Mucosa of stomach (tissue), 1 donor: Measurements from ENCODE around the gene GSTM2.
"Not testable (repeated sequence)": the region's sequence is repeated elsewhere in the genome, so short reads cannot be mapped to it uniquely, and the experiment has no call there.

ENCODE experiments used
- H3K27me3 ChIP-seq: one replicate; pipeline ENCODE4 v1.7.0; 2013; ENCODE audit warnings: mild to moderate bottlenecking, low read length; ENCODE audit not compliant: control insufficient read depth, insufficient read depth
- H3K36me3 ChIP-seq: one replicate; pipeline ENCODE4 v1.7.0; 2013; ENCODE audit warnings: low read length; ENCODE audit not compliant: control insufficient read depth, insufficient read depth
- H3K4me1 ChIP-seq: one replicate; pipeline ENCODE4 v1.7.0; 2013; ENCODE audit warnings: mild to moderate bottlenecking, low read length; ENCODE audit not compliant: control insufficient read depth, insufficient read depth
- H3K4me3 ChIP-seq: one replicate; pipeline ENCODE4 v1.7.0; 2013; ENCODE audit warnings: low read length
- H3K9ac ChIP-seq: one replicate; pipeline ENCODE4 v1.7.0; 2013; ENCODE audit warnings: mild to moderate bottlenecking, low read length, moderate library complexity
- H3K9me3 ChIP-seq: one replicate; pipeline ENCODE4 v1.7.0; 2013; ENCODE audit warnings: mild to moderate bottlenecking, low read length, moderate library complexity; ENCODE audit not compliant: control insufficient read depth
- donor health status: Pancreatic carcinoma.

GSTM2 gene

DNA sequence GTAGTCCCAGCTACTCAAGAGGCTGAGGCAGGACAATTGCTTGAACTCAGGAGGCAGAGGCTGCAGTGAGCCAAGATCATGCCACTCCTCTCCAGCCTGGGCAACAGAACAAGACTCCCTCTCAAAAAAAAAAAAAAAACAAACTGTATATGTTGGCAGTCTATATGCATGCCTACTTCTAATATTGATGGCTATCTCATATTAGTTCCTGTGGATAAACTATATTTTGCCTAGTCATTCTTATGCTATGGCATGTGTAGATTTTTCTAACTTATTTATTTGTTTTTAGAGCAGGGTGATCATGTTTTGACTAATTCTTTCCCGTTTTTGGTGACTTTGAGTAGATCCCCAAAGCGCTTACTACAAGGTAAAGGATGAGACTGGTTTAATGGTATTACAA is 10.8 kb downstream of the GSTM2 start:
- not testable (repeated sequence) for H3K27me3 ChIP-seq, H3K36me3 ChIP-seq, H3K9me3 ChIP-seq, H3K9ac ChIP-seq, H3K4me3 ChIP-seq, H3K4me1 ChIP-seq

DNA sequence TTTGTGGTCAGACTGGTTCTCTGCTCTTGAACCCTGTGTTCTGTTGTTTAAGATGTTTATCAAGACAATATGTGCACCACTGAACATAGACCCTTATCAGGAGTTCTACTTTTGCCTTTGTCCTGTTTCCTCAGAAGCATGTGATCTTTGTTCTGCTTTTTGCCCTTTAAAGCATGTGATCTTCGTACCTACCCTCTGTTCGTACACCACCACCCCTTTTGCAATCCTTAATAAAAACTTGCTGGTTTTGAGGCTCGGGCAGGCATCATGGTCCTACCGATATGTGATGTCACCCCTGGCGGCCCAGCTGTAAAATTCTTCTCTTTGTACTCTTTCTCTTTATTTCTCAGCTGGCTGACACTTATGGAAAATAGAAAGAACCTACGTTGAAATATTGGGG is 16.9 kb downstream of the GSTM2 start:
- not testable (repeated sequence) for H3K9ac ChIP-seq, H3K27me3 ChIP-seq, H3K4me1 ChIP-seq, H3K36me3 ChIP-seq, H3K4me3 ChIP-seq, H3K9me3 ChIP-seq

DNA sequence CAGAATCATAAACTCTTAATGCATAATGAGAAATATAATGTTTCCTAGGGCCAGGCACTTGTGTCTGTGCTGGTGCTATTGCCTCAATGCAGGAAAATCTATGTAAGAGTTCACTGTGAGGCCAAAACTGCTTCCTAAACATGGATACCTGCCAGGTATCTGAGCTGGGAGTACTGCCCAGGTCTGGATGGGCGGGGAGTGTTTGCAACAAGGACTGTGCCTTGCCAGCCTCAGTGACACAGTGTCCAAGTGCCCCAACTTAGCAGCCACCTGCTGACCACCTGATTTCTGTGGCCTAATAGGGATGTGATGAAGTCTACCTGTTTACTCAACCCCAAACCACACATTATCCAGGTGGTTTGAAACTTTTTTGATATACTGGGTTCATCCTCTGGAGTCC is 17.5 kb downstream of the GSTM2 start:
- not testable (repeated sequence) for H3K27me3 ChIP-seq

DNA sequence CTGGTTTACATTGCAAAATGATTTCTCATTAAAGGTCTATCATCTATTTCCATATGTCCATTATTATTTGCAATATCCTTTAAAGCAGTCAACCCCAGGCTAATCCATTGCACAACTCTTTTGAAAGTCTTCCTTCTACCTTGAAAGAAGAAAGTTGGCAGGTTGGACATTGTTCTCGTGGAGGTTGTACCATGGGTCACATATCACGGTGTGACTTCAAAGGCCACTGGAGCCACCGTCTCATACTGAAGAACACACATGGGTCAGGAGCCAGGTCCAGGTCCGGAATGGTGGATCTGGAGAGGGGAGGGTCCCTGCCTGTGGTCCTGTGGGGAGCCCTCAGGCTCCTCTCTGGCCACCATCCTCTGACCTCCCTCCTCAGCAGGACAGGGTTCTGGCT is 18.0 kb downstream of the GSTM2 start:
- not testable (repeated sequence) for H3K9ac ChIP-seq, H3K4me3 ChIP-seq, H3K36me3 ChIP-seq, H3K9me3 ChIP-seq, H3K4me1 ChIP-seq, H3K27me3 ChIP-seq

More for the DNA sequence above, 17.5 kb downstream of the GSTM2 start:
- H3K4me3 ChIP-seq, H3K4me1 ChIP-seq, H3K9me3 ChIP-seq, H3K9ac ChIP-seq, H3K36me3 ChIP-seq: not testable (repeated sequence)

DNA sequence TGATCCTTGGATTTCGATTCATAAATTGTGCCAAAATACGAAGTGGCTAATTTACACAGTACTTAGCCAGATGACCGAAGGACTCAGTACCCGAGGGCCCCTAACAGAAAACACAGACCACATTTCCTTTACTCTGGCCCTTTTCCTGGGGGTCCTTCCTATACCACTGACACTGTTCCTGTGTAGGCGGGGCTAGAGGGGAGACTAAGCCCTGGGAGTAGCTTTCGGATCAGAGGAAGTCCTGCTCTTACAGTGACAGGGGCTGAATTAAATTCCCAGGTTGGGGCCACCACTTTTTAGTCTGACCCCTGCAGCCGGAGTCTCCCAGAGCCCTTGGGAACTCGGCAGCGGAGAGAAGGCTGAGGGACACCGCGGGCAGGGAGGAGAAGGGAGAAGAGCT is 19.3 kb downstream of the GSTM2 start:
- not testable (repeated sequence) for H3K4me1 ChIP-seq, H3K9ac ChIP-seq, H3K36me3 ChIP-seq, H3K9me3 ChIP-seq, H3K27me3 ChIP-seq, H3K4me3 ChIP-seq

DNA sequence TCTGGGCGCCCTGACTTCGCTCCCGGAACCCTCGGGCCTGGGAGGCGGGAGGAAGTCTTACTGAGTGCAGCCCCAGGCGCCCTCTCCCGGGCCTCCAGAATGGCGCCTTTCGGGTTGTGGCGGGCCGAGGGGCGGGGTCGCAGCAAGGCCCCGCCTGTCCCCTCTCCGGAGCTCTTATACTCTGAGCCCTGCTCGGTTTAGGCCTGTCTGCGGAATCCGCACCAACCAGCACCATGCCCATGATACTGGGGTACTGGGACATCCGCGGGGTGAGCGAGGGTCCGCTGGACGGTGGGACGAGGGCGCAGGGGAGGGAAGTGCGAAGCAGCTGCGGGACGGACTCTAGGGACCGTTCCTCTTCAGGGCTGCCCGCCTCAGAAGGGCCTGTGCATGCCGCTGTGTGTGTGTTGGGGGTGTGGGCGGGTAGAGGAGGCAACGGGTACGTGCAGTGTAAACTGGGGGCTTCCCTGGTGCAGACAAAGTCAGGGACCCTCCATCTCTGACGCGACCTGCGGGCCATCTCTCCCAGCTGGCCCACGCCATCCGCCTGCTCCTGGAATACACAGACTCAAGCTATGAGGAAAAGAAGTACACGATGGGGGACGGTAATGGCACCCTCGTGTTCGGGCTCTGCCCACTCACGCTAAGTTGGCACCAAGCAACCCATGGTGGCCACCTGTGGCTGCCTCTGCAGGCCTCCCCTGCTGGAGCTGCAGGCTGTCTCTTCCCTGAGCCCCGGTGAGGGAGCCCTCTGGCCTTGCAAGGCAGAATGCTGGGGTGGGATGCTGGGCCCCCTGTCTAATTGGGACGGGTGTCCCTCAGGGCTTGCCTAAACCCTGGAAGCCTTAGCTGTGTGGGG is 20.0 kb downstream of the GSTM2 start, which contains the start of gene GSTM1:
TSS of gene GSTM1 (plus strand) at position 177 of the 859 bp plus-strand sequence. CDS start at position 234, 57 bp downstream.
- H3K4me3 ChIP-seq, result no peak within 1 kb of the TSS
- H3K9me3 ChIP-seq, result no peaks in the 10 kb centered on the region
- no peaks in the 10 kb centered on the region for H3K27me3 ChIP-seq
- no peaks in the 10 kb centered on the region for H3K36me3 ChIP-seq
- no peak within 1 kb of the TSS for H3K9ac ChIP-seq
- no peaks in the 10 kb centered on the region for H3K4me1 ChIP-seq

DNA sequence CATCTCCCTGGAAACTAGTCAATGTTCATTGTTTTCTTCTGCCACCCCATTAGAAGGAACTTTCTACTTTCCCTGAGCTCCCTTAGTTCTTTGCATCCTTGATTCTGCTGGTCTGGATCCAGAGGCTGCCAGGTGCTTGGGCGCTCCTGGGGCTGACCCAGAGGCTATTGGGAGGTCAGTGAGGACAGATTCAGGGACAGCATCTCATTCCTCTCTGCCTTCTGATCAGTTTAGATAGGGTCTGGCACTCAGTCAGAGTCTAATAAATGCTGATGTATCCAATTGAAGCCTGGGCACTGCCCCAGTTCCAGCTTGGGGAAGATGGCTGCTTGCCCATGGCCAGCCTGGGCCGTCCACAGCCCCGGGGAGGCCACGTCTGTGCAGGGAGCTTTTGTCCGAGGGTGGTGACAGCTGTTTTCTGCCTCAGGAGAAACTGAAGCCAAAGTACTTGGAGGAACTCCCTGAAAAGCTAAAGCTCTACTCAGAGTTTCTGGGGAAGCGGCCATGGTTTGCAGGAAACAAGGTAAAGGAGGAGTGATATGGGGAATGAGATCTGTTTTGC is 22.1 kb downstream of the GSTM2 start:
- Histone ChIP-seq H3K4me1 (no peaks in the 10 kb centered on the region), H3K9me3 (no peaks in the 10 kb centered on the region), H3K9ac (no peak overlapping the region), H3K27me3 (no peaks in the 10 kb centered on the region), H3K36me3 (no peaks in the 10 kb centered on the region), H3K4me3 (no peak overlapping the region)

DNA sequence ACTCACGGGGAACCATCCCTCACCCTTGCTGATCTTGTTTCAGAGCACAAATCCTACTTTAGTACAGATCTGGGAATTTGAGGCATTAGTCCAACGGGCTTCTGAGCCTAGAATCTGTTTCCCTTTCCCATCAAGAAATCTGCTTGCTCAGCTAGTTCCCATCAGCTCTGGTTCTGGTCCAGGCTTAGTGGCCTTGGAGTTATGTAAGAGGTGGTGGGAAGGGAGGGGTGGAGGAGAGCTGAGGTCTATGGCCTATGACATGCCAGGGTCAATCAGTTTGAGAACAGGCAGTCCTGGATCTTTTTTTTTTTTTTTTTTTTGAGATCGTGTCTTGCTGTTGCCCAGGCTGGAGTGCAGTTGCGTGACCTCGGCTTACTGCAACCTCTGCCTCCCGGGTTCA is 23.9 kb downstream of the GSTM2 start:
- Histone ChIP-seq H3K27me3 (no peaks in the 10 kb centered on the region), H3K4me1 (no peaks in the 10 kb centered on the region), H3K4me3 (no peak overlapping the region), H3K9ac (no peak overlapping the region), H3K36me3 (no peaks in the 10 kb centered on the region), H3K9me3 (no peaks in the 10 kb centered on the region)

DNA sequence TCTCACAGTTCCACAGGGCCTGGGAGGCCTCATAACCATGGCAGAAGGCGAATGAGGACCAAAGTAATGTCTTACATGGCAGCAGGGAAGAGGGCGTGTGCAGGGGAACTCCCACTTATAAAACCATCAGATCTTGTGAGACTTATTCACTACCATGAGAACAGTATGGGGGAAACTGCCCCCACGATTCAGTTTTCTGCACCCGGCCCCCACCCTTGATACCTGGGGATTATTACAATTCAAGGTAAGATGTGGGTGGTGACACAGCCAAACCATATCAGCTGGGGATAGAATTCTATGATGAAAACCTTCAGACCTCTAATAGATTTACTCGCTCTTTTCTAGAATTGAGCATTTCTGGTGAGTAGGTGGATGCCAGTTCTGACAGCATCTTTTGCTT is 26.5 kb downstream of the GSTM2 start:
- H3K4me1 ChIP-seq, H3K9me3 ChIP-seq, H3K4me3 ChIP-seq, H3K36me3 ChIP-seq, H3K27me3 ChIP-seq, H3K9ac ChIP-seq: not testable (repeated sequence)

DNA sequence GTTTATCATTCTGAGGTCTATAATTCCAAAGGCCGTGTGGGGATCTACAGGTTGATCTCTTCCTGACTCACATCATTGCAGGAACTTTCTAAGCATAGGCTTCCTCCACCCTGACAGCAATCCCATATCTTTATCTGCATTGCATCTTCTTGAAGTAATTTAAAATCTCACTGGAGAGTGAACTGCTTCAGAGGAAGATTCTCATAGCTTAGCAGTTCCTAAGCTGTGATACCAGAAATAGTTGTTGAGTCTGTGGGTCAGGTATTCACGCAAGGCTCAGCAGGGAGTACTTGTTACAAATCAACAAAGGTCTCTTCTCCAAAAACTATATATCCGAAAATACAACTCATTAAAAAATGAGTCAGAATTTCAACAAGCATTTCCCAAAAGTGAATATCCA is 27.3 kb downstream of the GSTM2 start:
- H3K4me3 ChIP-seq, H3K4me1 ChIP-seq, H3K36me3 ChIP-seq, H3K27me3 ChIP-seq, H3K9ac ChIP-seq, H3K9me3 ChIP-seq: not testable (repeated sequence)

DNA sequence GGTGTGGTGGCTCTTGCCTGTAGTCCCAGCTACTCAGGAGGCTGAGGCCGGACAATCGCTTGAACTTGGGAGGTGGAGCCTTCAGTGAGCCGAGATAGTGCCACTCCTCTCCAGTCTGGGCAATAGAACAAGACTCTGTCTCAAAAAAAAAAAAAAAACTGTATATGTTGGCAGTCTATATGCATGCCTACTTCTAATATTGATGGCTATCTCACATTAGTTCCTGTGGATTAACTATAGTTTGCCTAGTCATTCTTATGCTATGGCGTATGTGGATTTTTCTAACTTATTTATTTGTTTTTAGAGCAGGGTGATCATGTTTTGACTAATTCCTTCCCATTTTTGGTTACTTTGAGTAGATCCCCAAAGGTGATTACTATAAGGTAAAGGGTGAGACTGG is 29.2 kb downstream of the GSTM2 start:
- Histone ChIP-seq H3K36me3 (no peaks in the 10 kb centered on the region), H3K27me3 (no peaks in the 10 kb centered on the region), H3K9me3 (no peaks in the 10 kb centered on the region), H3K4me1 (no peaks in the 10 kb centered on the region), H3K9ac (no peak overlapping the region), H3K4me3 (no peak overlapping the region)

DNA sequence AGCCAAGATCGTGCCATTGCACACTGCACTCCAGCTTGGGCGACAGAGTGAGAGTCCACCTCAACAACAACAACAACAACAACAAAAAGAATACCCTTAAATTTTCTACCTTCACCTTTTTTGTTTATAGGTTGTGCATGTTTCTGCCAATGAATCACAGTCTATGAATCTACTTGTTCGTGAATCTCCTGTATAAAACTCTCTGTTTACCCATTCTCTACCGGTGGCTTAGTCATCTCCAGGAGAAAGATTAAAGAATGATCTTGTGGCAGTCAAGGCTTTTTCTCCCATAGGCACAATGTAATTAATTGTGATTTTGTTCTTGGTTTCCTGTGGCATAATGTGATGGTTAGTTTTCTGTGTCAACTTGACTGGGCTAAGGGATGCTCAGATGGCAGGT is 30.0 kb downstream of the GSTM2 start:
- not testable (repeated sequence) for H3K9ac ChIP-seq, H3K36me3 ChIP-seq, H3K4me1 ChIP-seq, H3K27me3 ChIP-seq, H3K4me3 ChIP-seq, H3K9me3 ChIP-seq

DNA sequence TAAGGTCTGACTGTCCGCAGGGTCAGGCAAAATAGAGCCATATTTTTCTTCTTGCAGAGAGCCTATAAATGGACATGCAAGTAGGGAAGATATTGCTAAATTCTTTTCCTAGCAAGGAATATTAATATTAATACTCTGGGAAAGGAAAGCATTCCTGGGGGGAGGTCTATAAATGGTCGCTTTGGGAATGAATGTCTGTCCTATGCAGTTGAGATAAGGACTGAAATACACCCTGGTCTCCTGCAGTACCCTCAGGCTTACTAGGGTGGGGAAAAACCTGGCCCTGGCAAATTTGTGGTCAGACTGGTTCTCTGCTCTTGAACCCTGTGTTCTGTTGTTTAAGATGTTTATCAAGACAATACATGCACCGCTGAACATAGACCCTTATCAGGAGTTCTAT is 35.1 kb downstream of the GSTM2 start:
- not testable (repeated sequence) for H3K27me3 ChIP-seq, H3K9me3 ChIP-seq, H3K9ac ChIP-seq, H3K4me1 ChIP-seq, H3K4me3 ChIP-seq, H3K36me3 ChIP-seq
